ENCODE data around the gene SERP2.

SERP2 gene

GRCh38 chr13:44354884-44355283 lies 18.7 kb upstream of the SERP2 start:
- TF ChIP-seq, protein P1, sequence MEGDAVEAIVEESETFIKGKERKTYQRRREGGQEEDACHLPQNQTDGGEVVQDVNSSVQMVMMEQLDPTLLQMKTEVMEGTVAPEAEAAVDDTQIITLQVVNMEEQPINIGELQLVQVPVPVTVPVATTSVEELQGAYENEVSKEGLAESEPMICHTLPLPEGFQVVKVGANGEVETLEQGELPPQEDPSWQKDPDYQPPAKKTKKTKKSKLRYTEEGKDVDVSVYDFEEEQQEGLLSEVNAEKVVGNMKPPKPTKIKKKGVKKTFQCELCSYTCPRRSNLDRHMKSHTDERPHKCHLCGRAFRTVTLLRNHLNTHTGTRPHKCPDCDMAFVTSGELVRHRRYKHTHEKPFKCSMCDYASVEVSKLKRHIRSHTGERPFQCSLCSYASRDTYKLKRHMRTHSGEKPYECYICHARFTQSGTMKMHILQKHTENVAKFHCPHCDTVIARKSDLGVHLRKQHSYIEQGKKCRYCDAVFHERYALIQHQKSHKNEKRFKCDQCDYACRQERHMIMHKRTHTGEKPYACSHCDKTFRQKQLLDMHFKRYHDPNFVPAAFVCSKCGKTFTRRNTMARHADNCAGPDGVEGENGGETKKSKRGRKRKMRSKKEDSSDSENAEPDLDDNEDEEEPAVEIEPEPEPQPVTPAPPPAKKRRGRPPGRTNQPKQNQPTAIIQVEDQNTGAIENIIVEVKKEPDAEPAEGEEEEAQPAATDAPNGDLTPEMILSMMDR (IDR thresholded peaks at IDR 0.05; ENCODE audit: control insufficient read depth, extremely low read depth, insufficient read depth): no peak
- H3K4me3 ChIP-seq (ENCODE audit: low read depth, low read length): no peak overlapping the region
- DNase-seq (ENCODE audit: low read depth): no peak

DNA sequence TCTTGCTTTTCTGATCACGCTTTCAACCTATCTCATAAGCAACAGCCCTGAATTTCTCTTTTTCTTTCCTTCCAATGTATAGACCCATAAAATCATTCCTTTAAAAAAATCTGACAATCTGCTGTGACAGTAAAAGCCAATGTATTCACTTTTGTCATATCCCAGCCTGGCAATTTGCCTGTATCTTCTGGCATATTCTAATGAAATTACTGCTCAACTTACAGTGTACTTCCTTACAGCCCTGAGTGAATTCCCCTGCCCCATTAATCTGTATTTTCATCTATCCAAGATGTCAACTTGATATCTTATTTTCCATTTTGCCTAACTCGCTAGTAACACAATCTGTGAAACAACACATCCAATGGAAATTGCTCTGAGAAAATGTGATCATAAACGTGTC lies 18.0 kb upstream of the SERP2 start:
- TF ChIP-seq, protein P1 (IDR thresholded peaks at IDR 0.05; ENCODE audit: control insufficient read depth, extremely low read depth, insufficient read depth): no peak
- peak; percentile 56 for DNase-seq (ENCODE audit: low read depth)
- H3K4me3 ChIP-seq (ENCODE audit: low read depth, low read length): no peak overlapping the region

GRCh38 chr13:44359983-44360375 lies 13.6 kb upstream of the SERP2 start:
- TF ChIP-seq, protein P1 (IDR thresholded peaks at IDR 0.05; ENCODE audit: control insufficient read depth, extremely low read depth, insufficient read depth): no peak
- no peak overlapping the region for H3K4me3 ChIP-seq (ENCODE audit: low read depth, low read length)
- DNase-seq (ENCODE audit: low read depth): no peak

GRCh38 chr13:44362394-44363040 lies 11.1 kb upstream of the SERP2 start:
- DNase-seq (ENCODE audit: low read depth): no peak
- TF ChIP-seq, protein P1 (IDR thresholded peaks at IDR 0.05; ENCODE audit: control insufficient read depth, extremely low read depth, insufficient read depth): no peak
- H3K4me3 ChIP-seq (ENCODE audit: low read depth, low read length): no peak overlapping the region

GRCh38 chr13:44363631-44364344 lies 9.8 kb upstream of the SERP2 start:
- no peak for DNase-seq (ENCODE audit: low read depth)
- no peak overlapping the region for H3K4me3 ChIP-seq (ENCODE audit: low read depth, low read length)
- TF ChIP-seq, protein P1 (IDR thresholded peaks at IDR 0.05; ENCODE audit: control insufficient read depth, extremely low read depth, insufficient read depth): no peak

- H3K4me3 ChIP-seq (ENCODE audit: low read depth, low read length): no peak overlapping the region
- TF ChIP-seq, protein P1 (IDR thresholded peaks at IDR 0.05; ENCODE audit: control insufficient read depth, extremely low read depth, insufficient read depth): no peak
- DNase-seq (ENCODE audit: low read depth): no peak
Measured at GRCh38 chr13:44364345-44365000, 9.2 kb upstream of the SERP2 start.

Data from LNCaP clone FGC (cell line).